HG02970 (cell line): Measurements from ENCODE around the gene HOXA3.

Experiments used
- ATAC-seq: cut with Tn5 transposase; IDR thresholded peaks from one replicate; pipeline ENCODE4 v1.9.1; 2021; ENCODE audit warnings: mild to moderate bottlenecking, moderate library complexity, moderate number of reproducible peaks; ENCODE audit not compliant: unreplicated experiment, low FRiP score

The HOXA3 gene

DNA sequence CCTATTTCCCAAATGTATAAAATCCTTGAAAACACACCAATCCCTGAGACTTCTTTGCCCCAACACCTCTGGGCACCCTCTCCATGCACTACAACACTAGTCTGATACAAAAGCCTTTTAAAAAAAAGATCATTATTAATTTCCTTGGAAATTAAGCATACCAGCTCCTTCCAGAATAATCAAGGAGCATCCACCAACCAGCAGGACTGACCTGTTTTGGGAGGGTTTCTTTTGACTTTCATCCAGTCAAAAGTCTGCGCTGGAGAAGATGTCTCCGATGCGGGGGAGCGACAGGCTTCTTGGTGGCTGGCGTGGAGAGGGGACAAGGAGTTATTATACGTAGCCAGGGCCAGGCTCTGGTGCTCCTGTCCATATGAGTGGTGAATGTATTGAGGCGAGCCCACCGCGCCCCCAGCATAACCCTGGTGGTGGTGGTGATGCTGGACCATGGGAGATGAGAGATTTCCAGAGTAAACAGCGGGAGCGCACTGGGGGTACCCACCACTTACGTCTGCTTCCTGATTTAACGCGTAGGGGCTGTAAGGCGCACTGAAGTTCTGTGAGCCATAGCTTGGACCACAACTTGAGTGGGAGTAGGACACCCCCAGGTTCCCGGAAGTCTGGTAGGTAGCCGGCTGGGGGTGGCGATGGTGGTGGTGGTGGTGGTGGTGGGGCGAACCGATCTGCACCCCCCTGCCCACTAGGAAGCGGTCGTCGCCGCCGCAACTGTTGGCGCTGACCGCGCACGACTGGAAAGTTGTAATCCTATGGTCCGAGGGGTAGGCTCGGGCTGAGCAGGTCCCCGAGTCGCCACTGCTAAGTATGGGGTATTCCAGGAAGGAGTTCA is 57.1 kb downstream of the HOXA3 start:
- ATAC-seq: peak; percentile 3

DNA sequence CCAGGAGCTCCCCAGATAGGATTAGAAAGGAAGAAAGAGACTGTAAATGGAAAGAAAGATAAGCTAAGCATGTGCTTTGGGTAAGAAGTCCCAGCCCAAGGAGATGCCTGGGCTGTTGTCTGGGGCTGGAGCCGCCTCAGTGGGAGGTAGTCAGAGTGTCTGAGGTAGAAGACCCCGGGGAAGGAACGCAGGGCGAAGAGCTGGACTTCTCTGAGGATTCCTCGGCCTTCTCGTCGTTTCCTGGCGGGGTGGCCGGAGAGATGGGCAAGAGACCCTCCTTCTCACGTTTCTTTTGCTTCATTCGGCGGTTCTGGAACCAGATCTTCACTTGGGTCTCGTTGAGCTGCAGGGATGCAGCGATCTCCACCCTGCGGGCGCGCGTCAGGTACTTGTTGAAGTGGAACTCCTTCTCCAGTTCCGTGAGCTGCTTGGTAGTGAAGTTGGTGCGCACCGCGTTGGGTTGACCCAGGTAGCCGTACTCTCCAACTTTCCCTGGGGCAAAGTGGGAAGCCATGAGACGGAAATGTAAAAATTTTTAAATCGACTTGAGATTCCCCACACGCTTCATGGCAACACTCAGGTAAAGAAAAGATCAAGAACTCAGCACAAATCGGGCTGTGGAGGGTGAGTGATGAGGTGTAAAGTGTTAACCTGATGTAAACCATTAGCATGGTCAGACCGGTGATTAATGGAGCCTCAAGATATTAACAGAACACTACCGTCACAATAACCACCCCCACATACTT is 57.9 kb downstream of the HOXA3 start:
- no peak for ATAC-seq

DNA sequence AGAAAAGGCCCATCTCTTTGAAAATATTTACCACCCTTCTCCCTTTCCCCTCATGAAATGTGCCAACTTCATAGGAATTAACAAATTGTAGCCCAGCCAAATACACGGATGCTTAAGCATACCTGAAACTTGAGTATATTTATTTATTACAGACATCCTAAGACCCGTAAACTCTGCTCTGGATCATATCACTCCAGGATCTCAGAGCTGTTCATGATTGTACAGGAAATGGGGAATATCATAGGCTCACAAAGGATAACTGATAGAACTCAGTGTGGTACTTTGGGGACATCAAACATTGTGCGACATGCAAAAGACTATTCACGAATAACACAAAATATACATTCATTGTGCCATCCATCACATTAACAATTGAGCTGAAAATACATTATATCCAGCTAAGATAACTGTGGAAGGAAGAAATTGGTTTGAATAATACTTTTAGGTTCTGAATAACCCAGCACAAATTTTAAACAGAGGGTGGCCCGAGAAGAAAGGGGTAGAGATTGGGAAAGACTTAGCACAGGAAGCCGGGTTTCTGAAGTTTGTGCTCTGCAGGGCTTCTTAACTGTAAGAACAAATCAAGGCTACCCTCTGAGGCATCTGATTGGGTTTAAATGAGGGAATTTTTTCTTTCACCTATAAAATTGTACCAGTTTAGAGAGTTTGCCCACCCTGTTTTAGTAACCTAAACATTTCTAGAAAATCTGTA is 59.0 kb downstream of the HOXA3 start:
- ATAC-seq: no peak

- no peak for ATAC-seq
Measured at GRCh38 chr7:27092819-27093110, 59.6 kb downstream of the HOXA3 start.

DNA sequence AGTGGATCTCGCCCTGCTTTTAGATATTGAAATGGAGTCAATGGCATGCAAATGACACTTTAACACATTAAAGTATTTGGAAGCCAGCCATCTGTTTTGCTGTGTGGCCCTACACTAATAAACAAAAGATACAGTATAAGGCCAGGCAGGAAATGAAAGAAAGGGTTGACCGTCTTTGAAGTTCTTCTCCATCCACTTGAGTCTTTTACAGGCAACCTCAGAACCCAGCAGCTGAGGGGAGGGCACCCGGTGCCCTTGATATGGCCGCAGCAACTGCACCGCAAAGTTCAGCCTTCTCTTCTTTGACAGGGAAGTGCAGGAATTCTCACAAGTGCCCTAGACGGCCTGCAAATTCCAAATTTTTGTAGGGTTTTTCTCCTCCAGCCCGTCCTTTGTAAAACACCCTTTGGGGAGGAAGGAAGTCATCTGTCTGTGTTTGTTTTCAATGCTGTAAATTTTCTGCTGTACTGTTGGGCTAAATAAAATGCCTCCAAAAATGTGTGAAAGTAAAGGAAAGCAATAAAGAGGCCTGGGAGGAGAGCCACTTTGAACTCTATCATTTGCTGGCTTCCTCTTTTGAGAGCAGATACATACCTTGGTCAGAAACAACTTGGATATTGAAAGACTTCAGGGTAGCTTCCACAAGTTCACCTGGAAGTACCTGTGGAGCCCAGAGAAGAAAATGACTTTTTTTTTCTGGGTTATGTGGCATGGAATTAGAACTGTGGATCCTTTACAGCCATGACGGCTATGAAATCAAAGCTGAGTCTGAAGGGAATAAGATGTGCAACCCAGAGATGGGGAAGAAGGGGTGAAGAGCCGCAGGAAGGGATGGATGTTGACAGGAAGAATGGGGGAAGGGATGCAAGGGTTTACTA is 60.2 kb downstream of the HOXA3 start:
- ATAC-seq: no peak

GRCh38 chr7:27091105-27091504 is 61.3 kb downstream of the HOXA3 start:
- no peak for ATAC-seq

GRCh38 chr7:27088002-27088922 is 64.1 kb downstream of the HOXA3 start:
- ATAC-seq: no peak

DNA sequence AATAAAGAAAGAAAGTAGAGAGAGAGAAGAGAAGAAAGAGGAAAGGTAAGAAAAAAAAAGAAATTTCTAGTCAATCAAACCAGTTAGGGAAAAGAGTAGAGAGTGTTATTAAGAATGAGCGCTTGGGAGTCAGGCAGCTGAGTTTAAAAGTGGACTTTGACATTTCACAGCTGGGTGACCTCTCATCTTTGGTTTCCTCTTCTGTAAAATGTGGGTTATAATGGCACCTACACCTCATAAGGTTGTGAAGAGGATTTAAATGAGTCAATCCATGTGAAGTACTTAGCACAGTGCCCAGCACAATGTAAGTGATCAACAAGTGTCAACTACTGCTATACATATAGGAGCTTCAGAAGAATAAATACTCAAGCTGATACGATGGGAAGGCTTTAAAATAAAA is 68.7 kb downstream of the HOXA3 start:
- ATAC-seq: no peak

DNA sequence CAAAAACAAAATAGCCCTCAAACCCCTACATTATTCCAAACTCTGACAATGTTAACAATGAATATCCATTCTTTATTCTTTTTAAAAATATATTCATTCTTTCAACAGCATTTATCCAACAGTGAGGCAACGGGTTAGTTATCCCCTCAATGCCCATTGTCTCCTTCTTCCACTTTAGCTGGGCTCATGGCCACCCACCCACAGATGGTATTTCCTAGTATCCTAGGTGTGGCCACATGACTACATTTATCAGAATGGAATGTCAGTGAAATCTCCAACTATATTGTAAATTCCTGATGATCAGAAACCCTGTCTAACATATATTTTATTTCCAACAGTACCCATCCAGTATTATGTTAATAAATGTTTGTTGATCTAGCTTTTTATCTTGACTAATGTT is 70.2 kb downstream of the HOXA3 start:
- no peak for ATAC-seq

DNA sequence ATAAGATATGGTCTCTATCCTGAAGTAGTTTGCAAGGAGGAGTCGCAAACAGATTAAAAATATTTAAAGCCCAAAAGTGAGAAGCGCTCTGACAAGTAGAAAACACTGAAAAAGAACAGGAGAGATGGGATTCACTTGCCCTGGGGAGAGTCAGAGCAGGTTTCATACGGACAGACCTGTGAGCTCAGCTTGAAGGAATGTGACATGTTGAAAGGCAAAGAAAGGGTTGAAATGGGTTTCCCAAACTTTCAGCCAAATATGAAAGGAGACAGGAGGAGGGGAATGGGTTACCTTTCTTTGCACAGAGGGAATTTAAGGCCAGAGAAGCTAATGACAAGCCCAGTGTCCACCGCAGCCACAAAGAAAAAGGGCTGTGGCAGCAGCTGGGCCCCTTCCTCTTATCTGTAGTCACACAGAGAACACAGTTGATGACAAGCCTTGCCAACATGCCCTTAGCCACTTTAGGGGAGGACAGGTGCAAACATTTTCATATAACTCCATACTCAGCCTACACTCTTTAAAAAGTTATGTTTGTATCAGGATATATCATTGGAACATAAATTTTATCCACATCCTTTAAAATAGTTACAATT is 71.4 kb downstream of the HOXA3 start:
- no peak for ATAC-seq

DNA sequence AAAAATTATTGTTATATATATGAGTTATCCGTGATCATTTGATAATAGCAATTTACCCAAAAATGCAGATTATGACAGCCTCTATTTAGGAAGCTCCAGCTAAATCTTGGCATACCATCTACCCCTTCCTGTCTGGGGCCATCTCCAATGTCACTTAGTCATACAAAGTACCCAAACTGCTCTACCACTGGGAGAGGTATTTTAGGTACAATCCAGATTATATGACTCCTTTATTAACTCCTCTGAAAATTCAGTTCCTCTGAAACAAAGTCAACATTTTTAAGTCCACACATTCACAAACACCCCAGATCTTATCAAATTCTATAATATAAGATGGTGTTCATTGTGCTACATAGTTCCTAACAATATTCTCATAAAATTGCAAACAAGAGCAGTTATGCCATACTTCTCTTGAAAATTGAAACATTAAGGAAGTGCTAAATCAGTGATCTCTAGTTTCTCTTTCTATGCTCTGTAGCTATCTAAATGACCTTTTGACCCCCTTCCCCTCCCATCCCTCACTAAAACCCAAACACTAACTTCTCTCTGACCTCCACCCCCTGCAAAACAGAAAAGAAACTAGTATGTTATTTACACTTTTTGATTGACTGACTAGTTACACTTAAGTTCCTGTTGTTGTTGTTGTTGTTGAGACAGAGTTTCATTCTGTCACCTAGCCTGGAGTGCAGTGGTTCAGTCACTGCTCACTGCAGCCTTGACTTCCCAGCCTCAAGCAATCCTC is 73.0 kb downstream of the HOXA3 start:
- ATAC-seq: no peak

GRCh38 chr7:27078616-27079233 is 73.7 kb downstream of the HOXA3 start:
- no peak for ATAC-seq

DNA sequence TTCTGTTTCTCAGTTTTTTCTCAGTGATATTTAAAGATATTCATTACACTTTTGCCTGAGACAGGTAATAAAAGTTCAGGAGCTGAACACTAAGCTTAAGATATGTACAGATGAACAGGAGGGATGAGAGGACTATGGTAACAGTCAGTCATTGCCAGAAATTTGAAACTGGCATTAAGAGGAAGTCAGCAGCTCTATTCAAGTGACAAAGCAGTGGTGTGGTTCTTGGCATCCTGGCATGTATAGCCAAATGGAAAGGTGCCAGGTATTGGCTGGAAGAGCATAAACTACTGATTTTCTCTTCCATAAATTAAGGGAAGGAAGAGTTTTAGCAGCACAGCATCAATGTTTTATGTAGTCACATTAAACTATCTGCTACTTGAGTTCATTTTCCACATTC is 79.3 kb downstream of the HOXA3 start:
- no peak for ATAC-seq

GRCh38 chr7:27071622-27072390 is 80.6 kb downstream of the HOXA3 start:
- ATAC-seq: no peak

DNA sequence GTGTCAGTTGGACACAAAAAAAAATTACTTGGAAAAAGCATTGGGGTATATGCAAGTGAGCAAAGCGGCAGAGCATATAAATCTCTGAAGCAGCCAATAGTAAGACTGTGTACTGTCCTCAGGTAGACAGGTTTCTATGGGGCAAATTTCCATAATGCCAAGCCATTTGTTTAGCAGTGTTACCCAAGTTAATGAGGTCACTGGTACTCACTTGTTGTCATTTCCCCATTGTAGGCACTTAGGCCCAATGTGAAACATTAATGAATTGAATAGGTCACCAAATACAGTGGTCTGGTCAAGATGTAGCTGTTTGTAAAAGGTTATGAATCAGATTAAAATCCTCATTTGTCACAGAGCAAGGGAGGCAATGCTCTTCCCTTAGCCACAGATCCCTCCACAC is 84.1 kb downstream of the HOXA3 start:
- ATAC-seq: no peak

DNA sequence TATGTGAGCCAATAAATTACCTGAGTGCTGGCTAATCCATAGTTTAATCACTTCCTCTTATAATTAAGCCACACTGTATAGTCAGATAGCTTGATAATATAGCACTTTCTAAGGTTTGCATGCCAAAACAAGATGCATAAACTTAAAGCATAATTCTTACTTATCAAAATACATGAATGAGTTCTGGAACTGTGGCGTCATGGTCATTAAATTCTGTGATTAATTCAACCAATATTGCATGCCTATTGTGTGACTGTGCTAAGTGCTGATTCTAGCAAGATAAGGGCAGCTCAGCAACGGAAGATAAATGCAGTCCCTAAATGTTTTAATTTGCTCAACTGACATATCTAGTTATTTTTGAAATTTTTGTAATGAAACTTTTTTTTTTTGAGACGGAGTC is 86.2 kb downstream of the HOXA3 start:
- ATAC-seq: no peak

GRCh38 chr7:27065709-27066108 is 86.7 kb downstream of the HOXA3 start:
- no peak for ATAC-seq
